Loucy (cell line): Measurements from ENCODE around the gene CCDC149.

Source experiments
- CTCF ChIP-seq: fragments of 200-600 bp; sonication (generic); conservative IDR thresholded peaks from 2 replicates; pipeline ENCODE4 v1.5.1; 2014; ENCODE audit warnings: mild to moderate bottlenecking, antibody characterized with exemption, low read length
- EZH2phosphoT487 ChIP-seq: fragments of 200-600 bp; IDR thresholded peaks from 2 replicates; pipeline ENCODE4 v1.6.1; 2018; ENCODE audit warnings: antibody characterized with exemption, mild to moderate bottlenecking, moderate library complexity, borderline replicate concordance

GRCh38 chr4:24796620-24797019 is 116.2 kb downstream of the CCDC149 start:
- TF ChIP-seq EZH2phosphoT487 = no peak
- no peak for TF ChIP-seq CTCF
